ENCODE data around the gene DAZ4.
"Not testable (repeated sequence)": the region's sequence is repeated elsewhere in the genome, so short reads cannot be mapped to it uniquely, and the experiment has no call there.

Gene DAZ4

GRCh38 chrY:24833619-24834018 is at the start of gene DAZ4:
Gene DAZ4 (plus strand): TSS chrY:24833919. CDS start chrY:24834127, 208 bp downstream.
- not testable (repeated sequence) for H3K4me3 ChIP-seq (ENCODE audit: low read depth in 1 of 2, low read length in 2 of 2); H3K27me3 ChIP-seq (ENCODE audit: control insufficient read depth in 1 of 2, insufficient read depth in 2 of 2, low read length in 2 of 2); H3K9me3 ChIP-seq (ENCODE audit: low read length); H3K9ac ChIP-seq (ENCODE audit: low read length); H3K36me3 ChIP-seq (ENCODE audit: insufficient read depth, low read length); H3K27ac ChIP-seq (ENCODE audit: low read depth, low read length); H3K4me1 ChIP-seq (ENCODE audit: insufficient read depth, low read length)

GRCh38 chrY:24813293-24813692 is 20.4 kb upstream of the DAZ4 start, which contains the start of gene DAZ3:
Gene DAZ3 (minus strand): TSS chrY:24813393. CDS start chrY:24813185, 208 bp downstream.
- H3K36me3 ChIP-seq (ENCODE audit: insufficient read depth, low read length); H3K4me3 ChIP-seq (ENCODE audit: low read depth in 1 of 2, low read length in 2 of 2); H3K27ac ChIP-seq (ENCODE audit: low read depth, low read length); H3K27me3 ChIP-seq (ENCODE audit: control insufficient read depth in 1 of 2, insufficient read depth in 2 of 2, low read length in 2 of 2); H3K9me3 ChIP-seq (ENCODE audit: low read length); H3K4me1 ChIP-seq (ENCODE audit: insufficient read depth, low read length); H3K9ac ChIP-seq (ENCODE audit: low read length): not testable (repeated sequence)

- H3K27me3 ChIP-seq (ENCODE audit: control insufficient read depth in 1 of 2, insufficient read depth in 2 of 2, low read length in 2 of 2): not testable (repeated sequence)
These were observed 11.9 kb upstream of the DAZ4 start for GRCh38 chrY:24821836-24822235.

GRCh38 chrY:24824184-24824879 is 9.4 kb upstream of the DAZ4 start:
- not testable (repeated sequence) for H3K27me3 ChIP-seq (ENCODE audit: control insufficient read depth in 1 of 2, insufficient read depth in 2 of 2, low read length in 2 of 2); H3K9ac ChIP-seq (ENCODE audit: low read length); H3K36me3 ChIP-seq (ENCODE audit: insufficient read depth, low read length); H3K9me3 ChIP-seq (ENCODE audit: low read length); H3K27ac ChIP-seq (ENCODE audit: low read depth, low read length); H3K4me3 ChIP-seq (ENCODE audit: low read depth in 1 of 2, low read length in 2 of 2); H3K4me1 ChIP-seq (ENCODE audit: insufficient read depth, low read length)

More at GRCh38 chrY:24821836-24822235, 11.9 kb upstream of the DAZ4 start:
- not testable (repeated sequence) for H3K27ac ChIP-seq (ENCODE audit: low read depth, low read length); H3K9ac ChIP-seq (ENCODE audit: low read length); H3K4me3 ChIP-seq (ENCODE audit: low read depth in 1 of 2, low read length in 2 of 2); H3K36me3 ChIP-seq (ENCODE audit: insufficient read depth, low read length); H3K4me1 ChIP-seq (ENCODE audit: insufficient read depth, low read length); H3K9me3 ChIP-seq (ENCODE audit: low read length)

GRCh38 chrY:24825069-24825468 is 8.7 kb upstream of the DAZ4 start:
- not testable (repeated sequence) for H3K27ac ChIP-seq (ENCODE audit: low read depth, low read length); H3K9ac ChIP-seq (ENCODE audit: low read length)

More at GRCh38 chrY:24825069-24825468, 8.7 kb upstream of the DAZ4 start:
- not testable (repeated sequence) for H3K9me3 ChIP-seq (ENCODE audit: low read length); H3K4me3 ChIP-seq (ENCODE audit: low read depth in 1 of 2, low read length in 2 of 2); H3K36me3 ChIP-seq (ENCODE audit: insufficient read depth, low read length); H3K27me3 ChIP-seq (ENCODE audit: control insufficient read depth in 1 of 2, insufficient read depth in 2 of 2, low read length in 2 of 2); H3K4me1 ChIP-seq (ENCODE audit: insufficient read depth, low read length)

Measured in muscle layer of colon (tissue), 2 donors.